ENCODE results near the gene CCDC92.

GRCh38 chr12:123892180-123892559 is 80.5 kb downstream of the CCDC92 start:
- no peak for TF ChIP-seq CTCF (IDR thresholded peaks at IDR 0.05)
- no peak for TF ChIP-seq POLR2A (IDR thresholded peaks at IDR 0.05)

Data from uterus (tissue), 2 donors.